Neural progenitor cell (in vitro differentiated cells): ENCODE measurements around the gene SMIM38. TPM values are rescaled to one million over a fixed set of nuclear protein-coding genes. Genes with fewer than 3 reads are reported as not detected.

Experiments used
- DNase-seq: peaks from one replicate; pipeline ENCODE4 v3.0.0-alpha.2; 2016; ENCODE audit warnings: low spot score
- H2AFZ ChIP-seq: fragments of 200-600 bp; sonication (generic); replicated peaks from 2 replicates; pipeline ENCODE4 v1.6.1; 2016; ENCODE audit warnings: antibody characterized with exemption
- H3F3A ChIP-seq: fragments of 200-600 bp; sonication (generic); 2 replicates; pipeline ENCODE4 v1.6.1; 2016; ENCODE audit warnings: antibody characterized with exemption, low read depth
- H3K27ac ChIP-seq: fragments of 200-600 bp; sonication (generic); 2 replicates; pipeline ENCODE4 v1.5.1; 2016; ENCODE audit warnings: mild to moderate bottlenecking
- H3K27me3 ChIP-seq: fragments of 200-600 bp; sonication (generic); 2 replicates; pipeline ENCODE4 v1.6.1; 2016; ENCODE audit warnings: mild to moderate bottlenecking, moderate library complexity
- H3K36me3 ChIP-seq: fragments of 200-600 bp; sonication (generic); 2 replicates; pipeline ENCODE4 v1.5.1; 2016
- H3K4me1 ChIP-seq: fragments of 200-600 bp; sonication (generic); 2 replicates; pipeline ENCODE4 v1.6.1; 2016; ENCODE audit warnings: mixed run types
- H3K4me2 ChIP-seq: fragments of 200-600 bp; sonication (generic); 2 replicates; pipeline ENCODE4 v1.6.1; 2016
- H3K4me3 ChIP-seq: fragments of 200-600 bp; sonication (generic); 2 replicates; pipeline ENCODE4 v1.5.1; 2016
- H3K79me2 ChIP-seq: fragments of 200-600 bp; sonication (generic); 2 replicates; pipeline ENCODE4 v1.6.1; 2016; ENCODE audit warnings: low read depth
- H3K9ac ChIP-seq: fragments of 200-600 bp; sonication (generic); 2 replicates; pipeline ENCODE4 v1.6.1; 2016
- H3K9me3 ChIP-seq: fragments of 200-600 bp; sonication (generic); 2 replicates; pipeline ENCODE4 v1.5.1; 2016; ENCODE audit warnings: low read depth
- H4K20me1 ChIP-seq: fragments of 200-600 bp; sonication (generic); 2 replicates; pipeline ENCODE4 v1.6.1; 2016; ENCODE audit warnings: low read depth
- H3K27ac Mint-ChIP-seq: 3 replicates; pipeline ENCODE4 v1.8.0; 2021; ENCODE audit warnings: mixed read lengths
- H3K27me3 Mint-ChIP-seq: 2 replicates; pipeline ENCODE4 v1.8.0; 2022; ENCODE audit warnings: low read depth, mild to moderate bottlenecking, inconsistent platforms, moderate library complexity, mixed read lengths; ENCODE audit not compliant: insufficient read depth
- H3K36me3 Mint-ChIP-seq: 3 replicates; pipeline ENCODE4 v1.8.0; 2021; ENCODE audit warnings: mixed read lengths
- H3K4me1 Mint-ChIP-seq: 3 replicates; pipeline ENCODE4 v1.8.0; 2021; ENCODE audit warnings: mixed read lengths
- H3K4me3 Mint-ChIP-seq: 3 replicates; pipeline ENCODE4 v1.8.0; 2021; ENCODE audit warnings: mild to moderate bottlenecking, moderate library complexity, mixed read lengths
- H3K9me3 Mint-ChIP-seq: 3 replicates; pipeline ENCODE4 v1.8.0; 2020; ENCODE audit warnings: mixed read lengths
- CTCF ChIP-seq: fragments of 200-600 bp; sonication (generic); IDR thresholded peaks from 2 replicates; pipeline ENCODE4 v1.5.1; 2017; ENCODE audit warnings: antibody characterized with exemption, mild to moderate bottlenecking
- EZH2 ChIP-seq: fragments of 200-600 bp; sonication (generic); IDR thresholded peaks from 2 replicates; pipeline ENCODE4 v1.6.1; 2017; ENCODE audit warnings: antibody characterized with exemption, mild to moderate bottlenecking, moderate library complexity
- EZH2phosphoT487 ChIP-seq: fragments of 200-600 bp; sonication (generic); IDR thresholded peaks from 2 replicates; pipeline ENCODE4 v1.6.1; 2017; ENCODE audit warnings: antibody characterized with exemption
- total RNA-seq: library from RNA; depleted of rRNA; stranded (reverse); fragments of >200 nt; gene quantifications from 2 replicates; pipeline ENCODE4 v1.2.3, GENCODE V29; 2015; ENCODE audit warnings: low replicate concordance

SMIM38 gene
- total RNA-seq, 1 donor from 2014 or later: 2.0 TPM

GRCh38 chr11:69116671-69117070 is 39.1 kb upstream of the SMIM38 start:
- Histone ChIP-seq H3K4me2 (no peak overlapping the region), H4K20me1 (no peaks in the 10 kb centered on the region), H3K9ac (no peak overlapping the region), H3K27ac (no peak overlapping the region), H3K9me3 (no peaks in the 10 kb centered on the region), H3K36me3 (no peaks in the 10 kb centered on the region), H2AFZ (no peak overlapping the region), H3F3A (no peaks in the 10 kb centered on the region), H3K4me3 (no peak overlapping the region), H3K27me3 (no peaks in the 10 kb centered on the region), H3K4me1 (no peaks in the 10 kb centered on the region), H3K79me2 (no peaks in the 10 kb centered on the region)
- peaks cover 25% of the 10 kb centered on the region for H3K4me1 Mint-ChIP-seq
- peaks cover 5% of the 10 kb centered on the region for H3K9me3 Mint-ChIP-seq
- no peak for TF ChIP-seq EZH2
- TF ChIP-seq EZH2phosphoT487: no peak
- no peak for TF ChIP-seq CTCF
- no peak overlapping the region for H3K27ac Mint-ChIP-seq
- H3K36me3 Mint-ChIP-seq: peaks cover 3% of the 10 kb centered on the region
- H3K4me3 Mint-ChIP-seq: no peak overlapping the region
- H3K27me3 Mint-ChIP-seq: peaks cover 4% of the 10 kb centered on the region
- no peak for DNase-seq

GRCh38 chr11:69119190-69119589 is 36.5 kb upstream of the SMIM38 start:
- DNase-seq: no peak
- no peaks in the 10 kb centered on the region for H3K36me3 ChIP-seq
- no peak overlapping the region for H3K4me3 Mint-ChIP-seq
- H3K36me3 Mint-ChIP-seq: peaks cover 3% of the 10 kb centered on the region
- no peak overlapping the region for H2AFZ ChIP-seq
- no peak overlapping the region for H3K4me3 ChIP-seq
- H3K27me3 Mint-ChIP-seq: peaks cover 3% of the 10 kb centered on the region
- H3K4me1 Mint-ChIP-seq: peaks cover 32% of the 10 kb centered on the region
- H3K4me2 ChIP-seq: no peak overlapping the region
- H3K4me1 ChIP-seq: peaks cover 14% of the 10 kb centered on the region
- no peaks in the 10 kb centered on the region for H3K79me2 ChIP-seq
- peaks cover 4% of the 10 kb centered on the region for H3K9me3 Mint-ChIP-seq
- no peak overlapping the region for H3K9ac ChIP-seq
- H3F3A ChIP-seq: peaks cover 22% of the 10 kb centered on the region
- H4K20me1 ChIP-seq: no peaks in the 10 kb centered on the region
- H3K27ac ChIP-seq: no peak overlapping the region
- TF ChIP-seq EZH2phosphoT487: no peak
- no peak for TF ChIP-seq CTCF
- no peak for TF ChIP-seq EZH2
- no peaks in the 10 kb centered on the region for H3K27me3 ChIP-seq
- H3K9me3 ChIP-seq: no peaks in the 10 kb centered on the region
- H3K27ac Mint-ChIP-seq: no peak overlapping the region

GRCh38 chr11:69120096-69120875 is 35.4 kb upstream of the SMIM38 start:
- Histone ChIP-seq H3K27ac (no peak overlapping the region), H3K4me3 (no peak overlapping the region), H3K9ac (no peak overlapping the region), H3F3A (peaks cover 23% of the 10 kb centered on the region), H3K27me3 (no peaks in the 10 kb centered on the region), H3K9me3 (no peaks in the 10 kb centered on the region), H3K36me3 (no peaks in the 10 kb centered on the region), H2AFZ (no peak overlapping the region), H3K4me1 (peaks cover 14% of the 10 kb centered on the region), H3K4me2 (no peak overlapping the region), H4K20me1 (no peaks in the 10 kb centered on the region), H3K79me2 (no peaks in the 10 kb centered on the region)
- H3K4me1 Mint-ChIP-seq: peaks cover 29% of the 10 kb centered on the region
- no peak for DNase-seq
- peaks cover 7% of the 10 kb centered on the region for H3K27me3 Mint-ChIP-seq
- H3K4me3 Mint-ChIP-seq: no peak overlapping the region
- H3K36me3 Mint-ChIP-seq: peaks cover 3% of the 10 kb centered on the region
- H3K27ac Mint-ChIP-seq: no peak overlapping the region
- peaks cover 4% of the 10 kb centered on the region for H3K9me3 Mint-ChIP-seq
- TF ChIP-seq EZH2 (no peak), CTCF (no peak), EZH2phosphoT487 (no peak)
